ENCODE results near the gene TMEM185B.

DNA sequence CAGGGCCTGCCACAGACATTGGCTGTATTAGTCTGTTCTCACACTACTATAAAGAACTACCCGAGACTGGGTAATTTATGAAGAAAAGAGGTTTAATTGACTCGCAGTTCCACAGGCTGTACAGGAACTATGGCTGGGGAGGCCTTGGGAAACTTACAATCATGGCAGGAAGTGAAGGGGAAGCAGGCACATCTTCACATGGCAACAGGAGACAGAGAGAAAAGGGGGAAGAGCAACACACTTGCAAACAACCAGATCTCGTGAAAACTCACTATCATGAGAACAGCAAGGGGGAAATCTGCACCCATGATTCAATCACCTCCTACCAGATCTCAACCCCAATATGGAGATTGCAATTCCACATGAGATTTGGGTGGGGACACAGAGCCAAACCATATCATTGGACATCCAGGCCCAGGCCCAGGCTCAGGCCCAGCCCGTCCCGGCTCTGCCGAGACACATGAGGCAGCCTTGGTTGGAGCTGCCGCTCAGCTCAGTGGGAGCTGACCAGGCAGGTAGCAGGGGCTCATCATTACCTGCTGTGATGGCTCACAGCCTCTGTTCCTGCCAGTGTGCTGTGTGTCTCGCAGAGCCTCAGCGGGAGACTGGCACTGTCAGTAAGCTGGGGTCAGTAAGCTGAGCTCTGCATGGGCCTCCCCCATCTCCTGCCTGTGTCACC, 20.8 kb upstream of the TMEM185B start:
- TF ChIP-seq YY1 (IDR thresholded peaks at IDR 0.05; ENCODE audit: low read depth) (no peak), EGR1 (IDR thresholded peaks at IDR 0.05) (no peak), CEBPB (IDR thresholded peaks at IDR 0.05) (no peak), RAD21 (IDR thresholded peaks at IDR 0.05; ENCODE audit: low read depth) (no peak), EP300 (IDR thresholded peaks at IDR 0.05; ENCODE audit: borderline replicate concordance) (no peak), MAX (IDR thresholded peaks at IDR 0.05) (no peak), ZBTB7A (IDR thresholded peaks at IDR 0.05; ENCODE audit: low read depth) (no peak), FOXM1 (IDR thresholded peaks at IDR 0.05; ENCODE audit: borderline replicate concordance, low read depth) (no peak), TAF1 (IDR thresholded peaks at IDR 0.05; ENCODE audit: low read depth) (no peak)
- TF ChIP-seq, protein P1, sequence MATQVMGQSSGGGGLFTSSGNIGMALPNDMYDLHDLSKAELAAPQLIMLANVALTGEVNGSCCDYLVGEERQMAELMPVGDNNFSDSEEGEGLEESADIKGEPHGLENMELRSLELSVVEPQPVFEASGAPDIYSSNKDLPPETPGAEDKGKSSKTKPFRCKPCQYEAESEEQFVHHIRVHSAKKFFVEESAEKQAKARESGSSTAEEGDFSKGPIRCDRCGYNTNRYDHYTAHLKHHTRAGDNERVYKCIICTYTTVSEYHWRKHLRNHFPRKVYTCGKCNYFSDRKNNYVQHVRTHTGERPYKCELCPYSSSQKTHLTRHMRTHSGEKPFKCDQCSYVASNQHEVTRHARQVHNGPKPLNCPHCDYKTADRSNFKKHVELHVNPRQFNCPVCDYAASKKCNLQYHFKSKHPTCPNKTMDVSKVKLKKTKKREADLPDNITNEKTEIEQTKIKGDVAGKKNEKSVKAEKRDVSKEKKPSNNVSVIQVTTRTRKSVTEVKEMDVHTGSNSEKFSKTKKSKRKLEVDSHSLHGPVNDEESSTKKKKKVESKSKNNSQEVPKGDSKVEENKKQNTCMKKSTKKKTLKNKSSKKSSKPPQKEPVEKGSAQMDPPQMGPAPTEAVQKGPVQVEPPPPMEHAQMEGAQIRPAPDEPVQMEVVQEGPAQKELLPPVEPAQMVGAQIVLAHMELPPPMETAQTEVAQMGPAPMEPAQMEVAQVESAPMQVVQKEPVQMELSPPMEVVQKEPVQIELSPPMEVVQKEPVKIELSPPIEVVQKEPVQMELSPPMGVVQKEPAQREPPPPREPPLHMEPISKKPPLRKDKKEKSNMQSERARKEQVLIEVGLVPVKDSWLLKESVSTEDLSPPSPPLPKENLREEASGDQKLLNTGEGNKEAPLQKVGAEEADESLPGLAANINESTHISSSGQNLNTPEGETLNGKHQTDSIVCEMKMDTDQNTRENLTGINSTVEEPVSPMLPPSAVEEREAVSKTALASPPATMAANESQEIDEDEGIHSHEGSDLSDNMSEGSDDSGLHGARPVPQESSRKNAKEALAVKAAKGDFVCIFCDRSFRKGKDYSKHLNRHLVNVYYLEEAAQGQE (IDR thresholded peaks at IDR 0.05; ENCODE audit: low read depth), result no peak
- TF ChIP-seq, protein P2, sequence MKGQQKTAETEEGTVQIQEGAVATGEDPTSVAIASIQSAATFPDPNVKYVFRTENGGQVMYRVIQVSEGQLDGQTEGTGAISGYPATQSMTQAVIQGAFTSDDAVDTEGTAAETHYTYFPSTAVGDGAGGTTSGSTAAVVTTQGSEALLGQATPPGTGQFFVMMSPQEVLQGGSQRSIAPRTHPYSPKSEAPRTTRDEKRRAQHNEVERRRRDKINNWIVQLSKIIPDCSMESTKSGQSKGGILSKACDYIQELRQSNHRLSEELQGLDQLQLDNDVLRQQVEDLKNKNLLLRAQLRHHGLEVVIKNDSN (IDR thresholded peaks at IDR 0.05), result no peak

Measured in Ishikawa (cell line).